ENCODE measurements around the gene UBA1.

UBA1 gene

GRCh38 chrX:47179221-47179927, 14.3 kb upstream of the UBA1 start:
- Histone ChIP-seq H3K36me3 (ENCODE audit: insufficient read depth) (no peaks in the 10 kb centered on the region; the same call in 1 of the 2 replicates), H3K9ac (no peak overlapping the region), H3K27me3 (ENCODE audit: insufficient read depth, low read depth) (no peaks in the 10 kb centered on the region), H3K79me2 (ENCODE audit: insufficient read depth, low read depth) (no peaks in the 10 kb centered on the region), H4K20me1 (ENCODE audit: insufficient read depth) (no peaks in the 10 kb centered on the region), H3K4me2 (no peak overlapping the region), H3K27ac (no peak overlapping the region), H3K4me1 (ENCODE audit: low read depth, poor library complexity, severe bottlenecking) (no peaks in the 10 kb centered on the region), H3K4me3 (IDR thresholded peaks at IDR 0.05; ENCODE audit: insufficient read depth, low read depth, low read length) (no peak overlapping the region), H2AFZ (ENCODE audit: low read depth) (no peak overlapping the region)
- no peak for TF ChIP-seq CTCF (conservative IDR thresholded peaks at IDR 0.05; ENCODE audit: low read depth, low read length)

DNA sequence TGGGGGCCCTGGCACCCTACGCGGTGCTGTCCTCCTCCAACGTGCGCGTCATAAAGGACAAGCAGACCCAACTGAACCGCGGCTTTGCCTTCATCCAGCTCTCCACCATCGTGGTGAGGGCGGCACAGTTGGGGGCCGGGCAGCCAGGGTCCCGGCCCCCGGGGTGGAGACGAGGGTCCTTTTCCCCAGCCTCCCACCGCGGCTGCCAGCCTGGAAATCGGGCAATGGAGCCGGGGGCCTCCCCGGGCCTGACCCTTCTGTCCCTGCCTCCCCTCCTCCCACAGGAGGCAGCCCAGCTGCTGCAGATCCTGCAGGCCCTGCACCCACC, 13.7 kb upstream of the UBA1 start:
- H3K27ac ChIP-seq = no peak overlapping the region
- no peaks in the 10 kb centered on the region for H3K79me2 ChIP-seq (ENCODE audit: insufficient read depth, low read depth)
- H3K36me3 ChIP-seq (ENCODE audit: insufficient read depth) = no peaks in the 10 kb centered on the region; the same call in 1 of the 2 replicates
- no peak overlapping the region for H3K4me3 ChIP-seq (IDR thresholded peaks at IDR 0.05; ENCODE audit: insufficient read depth, low read depth, low read length)
- H2AFZ ChIP-seq (ENCODE audit: low read depth) = no peak overlapping the region
- H3K27me3 ChIP-seq (ENCODE audit: insufficient read depth, low read depth) = no peaks in the 10 kb centered on the region
- TF ChIP-seq CTCF (conservative IDR thresholded peaks at IDR 0.05; ENCODE audit: low read depth, low read length) = no peak
- H4K20me1 ChIP-seq (ENCODE audit: insufficient read depth) = no peaks in the 10 kb centered on the region
- no peaks in the 10 kb centered on the region for H3K4me1 ChIP-seq (ENCODE audit: low read depth, poor library complexity, severe bottlenecking)
- no peak overlapping the region for H3K9ac ChIP-seq
- no peak overlapping the region for H3K4me2 ChIP-seq

DNA sequence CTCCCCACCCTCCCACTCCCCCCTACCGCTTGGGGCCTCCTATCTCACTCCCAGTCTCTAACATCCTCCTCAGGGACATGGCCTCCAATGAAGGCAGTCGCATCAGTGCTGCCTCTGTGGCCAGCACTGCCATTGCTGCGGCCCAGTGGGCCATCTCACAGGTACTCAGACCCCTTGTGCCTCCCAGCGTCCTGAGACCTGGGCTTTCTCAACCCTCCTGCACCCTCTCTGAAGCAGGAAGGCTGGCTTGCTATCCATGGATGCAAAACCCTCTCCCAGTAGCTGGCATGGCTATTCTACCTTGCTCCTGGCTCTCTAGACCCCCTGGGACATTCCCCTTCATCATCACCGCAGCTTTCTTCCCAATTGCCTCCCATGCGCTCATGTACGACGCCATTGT, 13.3 kb upstream of the UBA1 start:
- H2AFZ ChIP-seq (ENCODE audit: low read depth) = no peak overlapping the region

DNA sequence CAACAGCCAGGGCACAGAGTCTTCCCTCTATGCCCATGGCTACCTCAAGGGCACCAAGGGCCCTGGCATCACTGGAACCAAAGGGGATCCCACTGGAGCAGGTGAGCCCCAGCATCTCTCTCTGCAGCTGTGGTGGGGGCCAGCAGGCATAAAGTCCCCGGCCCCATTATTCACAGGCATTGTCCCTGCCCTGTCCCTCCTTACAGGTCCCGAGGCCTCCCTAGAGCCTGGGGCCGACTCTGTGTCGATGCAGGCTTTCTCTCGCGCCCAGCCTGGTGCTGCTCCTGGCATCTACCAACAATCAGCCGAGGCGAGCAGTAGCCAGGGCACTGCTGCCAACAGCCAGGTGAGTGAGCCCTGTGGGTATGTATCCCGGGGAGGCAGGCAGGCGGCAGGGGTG, 12.3 kb upstream of the UBA1 start:
- Histone ChIP-seq H3K27ac (no peak overlapping the region), H3K79me2 (ENCODE audit: insufficient read depth, low read depth) (no peaks in the 10 kb centered on the region), H3K36me3 (ENCODE audit: insufficient read depth) (no peaks in the 10 kb centered on the region; the same call in 1 of the 2 replicates), H3K27me3 (ENCODE audit: insufficient read depth, low read depth) (no peaks in the 10 kb centered on the region), H3K4me2 (no peak overlapping the region), H3K9ac (no peak overlapping the region), H2AFZ (ENCODE audit: low read depth) (no peak overlapping the region), H4K20me1 (ENCODE audit: insufficient read depth) (no peaks in the 10 kb centered on the region), H3K4me1 (ENCODE audit: low read depth, poor library complexity, severe bottlenecking) (no peaks in the 10 kb centered on the region), H3K4me3 (IDR thresholded peaks at IDR 0.05; ENCODE audit: insufficient read depth, low read depth, low read length) (no peak overlapping the region)
- TF ChIP-seq CTCF (conservative IDR thresholded peaks at IDR 0.05; ENCODE audit: low read depth, low read length) = no peak

More for the DNA sequence above, 13.3 kb upstream of the UBA1 start:
- Histone ChIP-seq H3K4me1 (ENCODE audit: low read depth, poor library complexity, severe bottlenecking) (no peaks in the 10 kb centered on the region), H3K79me2 (ENCODE audit: insufficient read depth, low read depth) (no peaks in the 10 kb centered on the region), H3K27ac (no peak overlapping the region), H3K36me3 (ENCODE audit: insufficient read depth) (no peaks in the 10 kb centered on the region; the same call in 1 of the 2 replicates), H3K9ac (no peak overlapping the region), H3K4me2 (no peak overlapping the region), H3K27me3 (ENCODE audit: insufficient read depth, low read depth) (no peaks in the 10 kb centered on the region), H4K20me1 (ENCODE audit: insufficient read depth) (no peaks in the 10 kb centered on the region), H3K4me3 (IDR thresholded peaks at IDR 0.05; ENCODE audit: insufficient read depth, low read depth, low read length) (no peak overlapping the region)
- TF ChIP-seq CTCF (conservative IDR thresholded peaks at IDR 0.05; ENCODE audit: low read depth, low read length) = no peak
